GM21423 (cell line): Measurements from ENCODE around the gene TRIM52.

Experiments
- ATAC-seq: cut with Tn5 transposase; IDR thresholded peaks from one replicate; pipeline ENCODE4 v1.9.1; 2021; ENCODE audit warnings: mild to moderate bottlenecking, moderate library complexity; ENCODE audit not compliant: unreplicated experiment

TRIM52 gene

DNA sequence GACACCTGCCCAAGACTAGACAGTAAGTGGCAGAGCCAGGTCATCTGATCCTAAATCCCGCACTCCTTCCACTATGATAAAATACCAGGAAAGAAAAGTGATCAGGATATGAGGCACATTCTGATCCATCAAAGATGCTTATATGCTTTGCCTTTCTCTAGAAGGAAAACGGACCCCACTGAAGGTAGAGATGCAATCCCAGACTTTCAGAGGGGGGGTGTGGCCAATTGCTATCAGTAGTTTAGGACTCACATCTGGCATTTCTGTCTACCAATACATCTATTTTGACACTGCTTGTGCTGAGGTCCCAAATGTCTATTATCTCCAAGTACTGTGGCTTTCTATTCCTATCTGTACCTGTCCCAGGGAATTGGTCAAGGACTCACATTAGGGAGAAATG, 1.7 kb downstream of the TRIM52 start:
- ATAC-seq: no peak

DNA sequence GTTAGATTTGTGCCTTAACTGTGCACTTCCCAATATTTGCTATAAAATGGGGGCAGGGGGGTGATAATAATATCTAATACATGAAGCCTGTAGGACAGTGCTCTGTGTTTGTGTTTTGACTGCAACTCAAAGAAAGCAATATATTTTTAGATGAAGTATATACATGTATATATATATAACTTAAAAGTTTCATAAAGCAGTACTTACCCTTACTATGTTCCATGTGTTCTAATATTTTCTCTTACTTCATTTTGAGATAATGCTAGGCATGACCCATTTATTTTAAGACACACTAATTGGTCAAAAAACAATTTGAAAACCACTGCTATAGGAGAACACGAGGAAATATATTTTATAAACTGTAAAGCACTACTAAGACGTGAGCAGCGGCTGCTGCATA, 2.4 kb downstream of the TRIM52 start:
- ATAC-seq: no peak

DNA sequence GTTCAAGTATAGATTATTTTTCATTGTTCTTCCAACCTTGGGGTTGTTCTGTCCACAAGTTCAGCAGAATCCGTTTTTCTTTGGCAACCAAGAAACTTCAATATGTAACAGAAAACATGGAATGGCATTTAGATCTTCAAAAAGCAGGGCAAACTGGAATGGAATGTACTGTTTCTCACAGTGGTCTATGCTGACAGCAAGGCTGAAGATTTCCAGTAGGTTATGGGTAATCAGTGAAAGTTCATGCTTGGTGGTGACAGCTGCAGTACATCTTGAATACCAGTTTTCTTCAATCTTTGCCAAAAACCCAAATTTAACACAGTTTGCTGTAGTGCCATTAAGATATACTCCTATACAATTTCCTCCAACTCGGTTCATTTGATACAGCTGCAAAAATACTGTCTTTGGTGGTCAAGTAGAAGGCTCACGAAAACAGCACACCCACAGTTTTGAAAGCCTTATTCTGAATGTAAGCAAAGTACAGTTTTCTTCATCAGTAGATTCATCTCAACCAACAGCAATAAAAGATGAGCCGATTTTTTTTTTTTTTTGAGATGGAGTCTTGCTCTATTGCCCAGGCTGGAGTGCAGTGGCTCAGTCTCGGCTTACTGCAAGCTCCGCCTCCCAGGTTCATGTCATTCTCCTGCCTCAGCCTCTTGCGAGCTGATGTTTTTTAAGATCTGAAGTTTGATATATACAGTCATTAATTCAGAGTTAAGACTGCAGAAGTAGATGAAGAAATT, 4.9 kb downstream of the TRIM52 start:
- no peak for ATAC-seq

DNA sequence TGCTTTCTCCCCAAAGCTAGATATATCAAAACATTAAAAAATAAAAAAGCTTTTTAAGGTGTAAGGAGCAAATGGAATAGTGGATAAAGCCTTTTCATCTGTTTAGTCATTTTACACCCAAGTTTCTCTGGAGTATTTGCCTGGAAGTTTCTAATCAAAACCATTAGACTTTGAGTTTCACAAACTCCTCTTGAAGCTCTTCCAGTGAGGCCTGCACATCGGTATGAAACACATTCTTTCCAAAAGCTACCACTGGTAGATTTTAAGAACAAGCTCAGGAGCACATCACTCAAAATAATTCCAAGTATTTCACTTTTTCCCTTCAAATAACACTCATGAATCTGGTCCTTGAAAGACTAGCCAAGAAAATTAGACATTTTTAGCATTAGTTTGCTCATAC, 5.7 kb downstream of the TRIM52 start:
- ATAC-seq: no peak

DNA sequence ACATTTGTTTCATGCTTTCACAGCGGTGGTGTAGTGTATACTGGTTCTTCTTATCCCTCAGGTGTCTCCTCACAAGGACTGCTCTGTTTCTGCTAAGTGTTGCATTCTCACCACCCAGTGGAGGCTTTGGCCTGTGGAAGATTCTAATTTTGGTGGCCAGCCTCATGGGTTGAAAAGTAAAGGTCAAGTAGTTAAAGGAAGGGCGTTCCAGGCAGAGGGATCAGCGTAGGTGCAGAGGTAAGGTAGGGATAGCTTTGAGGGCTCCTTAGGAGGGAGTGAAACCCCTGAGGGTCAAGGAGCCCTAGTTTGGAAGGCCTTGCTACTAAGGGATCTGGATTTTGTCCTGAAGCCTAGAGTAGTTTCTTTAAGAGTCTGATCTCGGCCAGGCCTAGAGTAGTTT, 12.7 kb downstream of the TRIM52 start:
- ATAC-seq: no peak

DNA sequence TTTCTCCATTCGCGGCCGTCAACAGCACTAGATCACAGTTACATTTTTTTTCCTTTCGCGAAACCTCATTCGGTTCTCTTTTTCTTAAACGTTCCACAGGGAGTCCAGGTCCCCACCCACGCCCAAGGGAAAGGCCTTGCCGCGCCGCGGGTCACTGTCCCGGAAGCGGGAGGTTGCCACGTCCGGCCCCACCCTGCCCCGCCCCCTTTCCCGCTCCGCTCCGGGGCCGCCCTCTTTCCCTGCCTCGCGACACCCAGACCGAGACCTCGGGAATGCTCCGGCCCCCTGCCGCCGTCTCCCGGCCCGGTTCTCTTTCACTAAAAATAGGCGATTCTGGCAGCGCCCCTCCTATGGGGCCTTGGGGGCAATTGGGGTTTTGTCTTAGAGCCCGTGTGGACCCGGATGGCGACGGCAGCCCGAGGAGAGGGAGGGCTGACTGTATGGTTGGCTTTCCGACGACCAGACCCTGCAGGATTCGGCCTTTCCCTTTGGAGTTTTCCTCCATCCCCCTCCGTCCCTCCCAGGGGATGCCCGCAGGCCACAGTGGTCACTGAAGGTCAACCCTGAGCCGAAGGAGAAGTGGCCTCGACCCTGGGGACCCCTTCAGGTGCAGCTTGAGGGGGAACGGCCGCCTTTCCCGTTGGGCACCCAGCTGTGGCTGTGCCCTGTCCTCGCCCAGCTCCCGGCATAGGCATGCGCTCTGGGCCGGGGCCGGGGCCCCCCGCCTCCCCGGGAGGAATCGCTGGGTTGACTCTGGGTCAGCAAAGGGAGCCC, 14.5 kb downstream of the TRIM52 start:
- ATAC-seq: peak; percentile 51

DNA sequence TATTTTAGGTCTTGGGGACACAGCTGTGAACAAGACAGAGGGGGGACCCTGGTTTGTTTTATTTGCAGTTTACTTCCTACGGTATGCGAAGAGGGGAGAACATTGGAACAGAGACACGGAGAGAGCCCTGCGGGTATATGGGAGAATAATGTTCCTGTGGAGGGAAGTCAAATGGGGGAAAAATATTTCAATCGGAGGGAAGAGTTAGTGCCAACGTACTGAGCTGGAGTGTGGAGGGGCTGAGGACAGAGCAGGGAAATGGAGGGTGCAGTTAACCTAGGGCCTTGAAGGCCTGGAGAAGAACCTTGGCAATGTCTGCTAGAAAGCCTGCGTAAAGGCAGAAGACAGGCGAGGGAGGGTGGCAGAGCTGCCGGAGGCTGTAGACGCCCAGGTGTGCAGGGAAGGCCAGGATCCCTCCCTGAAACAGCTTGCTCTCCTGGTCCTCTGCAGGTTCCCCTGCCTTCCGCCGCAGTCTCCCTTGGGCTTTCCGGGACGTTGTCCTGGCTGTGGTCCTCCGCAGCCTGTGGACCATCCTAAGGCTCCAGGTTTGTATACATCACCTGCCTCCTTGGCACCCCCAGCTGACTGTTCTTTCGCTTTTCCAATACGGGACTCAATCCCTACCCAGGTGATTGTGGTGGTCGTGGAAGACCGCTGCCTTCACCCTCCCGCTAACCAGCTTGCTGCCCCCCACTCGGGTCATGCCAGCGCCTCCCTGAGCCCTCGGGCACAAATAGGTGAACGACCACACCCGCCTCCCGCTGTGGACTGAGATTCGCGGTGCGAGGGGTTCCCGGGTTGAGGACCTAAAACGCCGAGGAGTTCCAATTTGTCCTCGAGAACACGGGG, 15.3 kb downstream of the TRIM52 start:
- peak; percentile 0 for ATAC-seq

DNA sequence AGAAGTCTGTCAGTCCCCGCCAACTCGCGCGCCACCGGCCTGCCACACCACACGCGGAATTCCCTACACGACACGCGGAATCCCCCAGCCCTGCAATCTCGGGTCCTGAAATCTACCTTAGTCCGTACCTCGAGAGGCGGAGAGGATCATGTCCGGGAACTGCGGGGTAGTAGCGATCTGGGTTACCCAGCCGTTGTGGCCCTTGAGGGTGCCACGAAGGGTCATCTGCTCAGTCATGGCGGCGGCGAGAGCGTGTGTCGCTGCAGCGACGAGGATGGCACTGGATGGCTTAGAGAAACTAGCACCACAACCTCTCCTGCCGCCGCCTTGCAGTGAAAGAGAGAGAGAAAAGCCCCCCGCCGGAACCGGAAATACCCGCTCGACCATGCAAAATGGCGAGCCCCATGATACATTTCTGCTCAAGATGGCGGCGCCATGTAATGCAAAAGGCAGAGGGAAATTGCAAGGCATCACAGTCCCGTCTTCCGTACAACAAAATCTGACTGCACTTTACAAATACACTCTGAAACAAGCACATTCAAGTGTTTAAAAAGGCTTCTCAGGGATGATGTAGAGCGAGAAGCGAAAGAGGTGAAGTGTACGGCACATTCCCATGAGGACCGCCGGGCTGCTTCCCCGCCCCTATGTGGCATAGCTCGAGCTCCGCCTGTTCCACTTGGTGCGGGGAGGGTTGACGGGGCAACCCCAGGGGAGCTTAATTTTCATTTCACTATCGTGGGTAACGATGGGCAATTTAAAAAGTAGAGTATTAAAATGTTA, 17.2 kb downstream of the TRIM52 start, which contains the start of gene RACK1:
TSS of gene RACK1 (minus strand) at position 343 of the 780 bp plus-strand sequence. CDS start at position 237, 106 bp downstream.
- peak; percentile 68 for ATAC-seq

DNA sequence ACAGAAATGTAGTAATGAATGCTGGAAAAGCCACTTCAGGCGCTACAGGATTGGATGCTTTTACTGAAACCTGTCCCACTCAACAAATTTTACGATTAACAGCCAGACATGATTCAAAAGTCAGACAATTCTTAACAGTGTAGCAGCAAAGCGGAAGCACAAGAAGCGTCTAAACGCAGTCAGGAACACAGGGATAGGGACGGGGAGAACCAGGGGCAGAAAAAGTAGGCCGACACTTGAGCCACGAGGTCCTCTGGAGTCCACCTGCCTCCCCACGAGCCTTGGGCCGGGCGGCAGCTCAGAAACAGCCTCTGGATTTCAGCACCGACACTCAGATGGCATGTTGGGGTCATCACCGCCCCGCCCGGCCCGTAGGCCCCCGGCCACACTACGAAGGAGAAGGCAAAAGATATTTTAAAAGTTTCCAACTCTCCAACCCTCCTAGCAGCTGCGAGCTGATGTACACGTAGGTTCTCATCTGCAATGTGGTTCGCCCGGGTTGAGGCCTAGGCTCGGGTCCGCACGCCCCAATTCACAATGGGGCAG, 17.9 kb downstream of the TRIM52 start:
- ATAC-seq: no peak

DNA sequence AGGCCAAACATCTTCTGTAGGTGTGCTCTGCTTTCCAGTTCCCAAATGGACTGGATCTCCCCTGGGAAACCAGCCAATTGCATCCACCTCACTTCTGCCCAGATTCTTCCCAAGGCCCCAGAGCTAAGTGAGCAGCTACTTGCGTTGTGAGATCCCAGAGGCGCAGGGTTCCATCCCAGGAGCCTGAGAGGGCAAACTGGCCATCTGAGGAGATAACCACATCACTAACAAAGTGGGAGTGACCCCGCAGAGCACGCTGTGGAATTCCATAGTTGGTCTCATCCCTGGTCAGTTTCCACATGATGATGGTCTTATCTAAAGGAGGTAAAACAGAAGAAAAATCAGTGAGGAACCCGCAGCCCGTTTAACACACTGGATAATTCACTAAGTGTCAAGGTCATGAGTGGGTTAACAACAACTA, 18.9 kb downstream of the TRIM52 start:
- ATAC-seq: no peak

DNA sequence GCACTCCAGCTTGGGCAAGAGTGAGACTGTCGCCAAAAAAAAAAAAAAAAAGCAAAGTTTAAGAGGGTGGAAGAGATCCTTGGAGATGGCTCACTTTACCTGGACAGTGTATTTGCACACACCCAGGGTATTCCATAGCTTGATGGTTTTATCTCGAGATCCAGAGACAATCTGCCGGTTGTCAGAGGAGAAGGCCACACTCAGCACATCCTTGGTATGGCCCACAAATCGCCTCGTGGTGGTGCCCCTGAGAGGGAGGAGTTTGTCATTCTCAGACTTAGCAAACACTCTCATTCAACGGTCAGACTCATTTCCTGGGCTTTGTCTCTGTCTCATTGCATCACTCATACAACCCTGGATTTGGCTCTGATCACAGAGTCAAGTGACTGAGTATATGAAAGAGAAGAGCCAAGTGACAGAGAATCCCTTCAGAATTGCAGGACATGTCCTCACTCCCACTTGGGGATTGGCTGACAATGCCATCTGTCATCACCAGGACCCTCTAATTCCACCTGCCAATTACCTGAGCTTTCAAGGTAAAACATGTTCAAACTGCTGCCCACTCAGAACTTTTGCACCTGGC, 19.5 kb downstream of the TRIM52 start:
- ATAC-seq: no peak

DNA sequence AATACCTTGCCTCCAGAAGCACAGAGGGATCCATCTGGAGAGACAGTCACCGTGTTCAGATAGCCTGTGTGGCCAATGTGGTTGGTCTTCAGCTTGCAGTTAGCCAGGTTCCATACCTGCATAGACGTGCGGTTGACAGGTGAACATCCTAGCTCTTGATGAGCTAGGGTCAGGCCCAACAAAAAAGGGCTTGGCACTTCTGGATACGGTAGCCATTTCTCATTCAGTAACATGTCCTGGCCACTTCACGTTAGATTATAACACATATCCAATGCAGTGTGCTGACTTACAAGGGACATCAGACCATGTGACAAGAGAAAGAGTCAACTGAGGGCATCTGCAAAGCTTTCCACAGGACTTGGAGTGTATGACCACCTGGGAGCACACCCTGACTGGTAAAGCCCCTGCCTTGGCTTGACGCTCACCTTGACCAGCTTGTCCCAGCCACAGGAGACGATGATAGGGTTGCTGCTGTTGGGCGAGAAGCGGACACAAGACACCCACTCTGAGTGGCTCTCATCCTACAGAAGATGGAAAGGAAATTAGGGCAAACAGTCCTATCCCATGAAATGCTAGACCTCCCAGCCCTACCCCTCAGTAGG, 21.8 kb downstream of the TRIM52 start:
- ATAC-seq: no peak

DNA sequence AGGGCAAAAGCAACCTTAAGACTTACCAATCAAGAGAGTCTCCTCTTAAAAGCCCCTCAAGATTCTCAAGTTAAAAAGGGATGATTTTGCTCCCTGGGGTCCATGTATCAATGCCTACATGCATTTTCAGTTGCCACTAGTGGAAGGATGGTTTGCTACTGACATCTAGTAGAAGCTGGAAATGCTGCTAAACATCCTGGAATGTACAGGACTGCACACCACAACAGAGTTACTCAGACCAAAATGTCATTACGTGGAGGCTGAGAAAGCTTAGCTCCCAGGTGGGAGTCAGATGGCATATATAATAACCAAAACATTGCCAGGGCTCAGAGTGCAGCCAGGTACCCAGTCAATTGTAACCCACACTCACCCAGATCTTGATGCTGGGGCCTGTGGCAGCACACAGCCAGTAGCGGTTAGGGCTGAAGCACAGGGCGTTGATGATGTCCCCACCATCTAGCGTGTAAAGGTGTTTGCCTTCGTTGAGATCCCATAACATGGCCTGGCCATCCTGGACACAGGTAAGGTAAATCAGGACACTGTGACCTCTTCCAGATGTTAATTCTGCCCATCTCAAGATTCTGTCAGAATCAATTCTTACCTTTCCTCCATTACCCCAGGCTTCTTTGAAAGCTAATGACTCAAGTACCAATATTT, 23.1 kb downstream of the TRIM52 start:
- no peak for ATAC-seq

DNA sequence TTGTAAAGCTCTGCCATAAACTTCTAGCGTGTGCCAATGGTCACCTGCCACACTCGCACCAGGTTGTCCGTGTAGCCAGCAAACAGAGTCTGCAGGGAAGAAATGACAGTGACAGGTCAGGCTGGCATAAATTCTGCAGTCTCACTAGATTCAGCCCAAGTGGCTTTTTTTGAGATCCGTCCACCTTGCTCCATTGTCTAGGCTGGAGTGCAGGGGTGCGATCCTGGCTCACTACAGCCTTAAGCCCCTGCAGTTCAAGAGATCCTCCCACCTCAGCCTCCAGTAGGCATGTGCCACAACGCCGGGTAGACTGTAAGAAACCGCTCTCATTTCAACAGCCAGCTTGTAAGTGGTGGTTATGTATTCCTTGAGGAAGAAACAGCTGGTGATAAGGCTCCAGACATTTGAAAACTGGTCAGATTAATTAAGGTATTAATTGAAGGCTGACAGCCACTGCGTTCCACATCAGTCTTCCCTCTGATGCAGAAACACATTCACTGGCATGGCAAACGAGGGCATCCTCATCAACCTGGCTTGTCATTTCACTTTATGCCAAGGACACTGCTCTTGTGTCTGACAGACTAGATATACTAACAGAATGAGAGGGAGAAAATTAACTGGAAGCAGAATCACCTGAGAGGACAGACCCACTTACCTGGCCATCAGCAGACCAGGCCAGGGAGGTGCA, 23.8 kb downstream of the TRIM52 start:
- ATAC-seq: no peak

DNA sequence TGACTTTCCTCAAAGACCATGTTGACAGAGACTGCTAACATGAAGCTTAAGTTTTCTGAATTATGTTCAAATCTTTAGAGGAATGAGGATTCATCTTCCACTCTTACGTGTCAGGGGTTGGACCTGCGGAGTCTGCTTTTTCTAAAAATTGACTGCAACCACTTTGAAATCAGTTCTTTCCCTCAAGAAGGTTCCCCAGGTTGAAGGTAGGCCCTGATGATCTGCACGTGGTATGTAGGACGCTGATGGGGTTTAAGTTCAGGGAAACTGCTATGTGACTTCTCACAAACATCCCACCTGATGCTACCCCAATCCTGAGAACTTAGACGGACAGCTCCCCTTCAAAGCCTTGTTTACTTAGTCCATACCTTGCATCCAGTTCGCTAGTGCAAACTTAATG, 24.5 kb downstream of the TRIM52 start:
- ATAC-seq: no peak

DNA sequence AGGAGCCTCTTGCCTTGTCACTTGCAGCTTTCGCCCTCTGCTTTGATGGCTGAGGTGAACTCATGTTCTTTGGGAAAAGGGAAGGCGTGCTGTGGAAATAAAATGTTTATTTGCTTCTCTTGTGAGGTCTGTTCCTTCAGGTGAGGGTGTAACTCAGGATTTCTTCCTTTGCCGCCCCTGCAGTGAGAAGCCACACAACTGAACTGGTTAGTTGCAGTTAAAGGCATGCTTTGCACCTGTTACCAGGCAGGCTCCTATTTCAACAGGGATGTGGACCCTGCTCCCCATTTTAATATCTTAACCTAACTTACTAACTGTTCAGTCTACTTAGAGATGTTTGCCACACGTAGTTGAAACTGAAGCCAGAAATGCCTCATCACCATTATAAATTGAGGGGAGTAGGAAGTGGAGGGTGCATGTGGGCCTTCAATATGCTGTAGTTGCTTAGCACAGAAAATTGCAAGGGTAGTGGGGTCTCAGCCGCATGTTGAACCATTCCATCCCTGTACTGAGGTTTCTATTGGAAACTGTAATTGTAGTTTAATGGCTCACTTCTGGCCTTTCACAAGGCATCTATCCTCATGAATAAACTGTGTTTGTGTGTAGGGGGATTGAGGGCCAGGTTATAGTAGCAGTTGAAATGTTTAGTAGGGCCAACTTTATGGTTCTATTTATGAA, 25.1 kb downstream of the TRIM52 start:
- no peak for ATAC-seq

DNA sequence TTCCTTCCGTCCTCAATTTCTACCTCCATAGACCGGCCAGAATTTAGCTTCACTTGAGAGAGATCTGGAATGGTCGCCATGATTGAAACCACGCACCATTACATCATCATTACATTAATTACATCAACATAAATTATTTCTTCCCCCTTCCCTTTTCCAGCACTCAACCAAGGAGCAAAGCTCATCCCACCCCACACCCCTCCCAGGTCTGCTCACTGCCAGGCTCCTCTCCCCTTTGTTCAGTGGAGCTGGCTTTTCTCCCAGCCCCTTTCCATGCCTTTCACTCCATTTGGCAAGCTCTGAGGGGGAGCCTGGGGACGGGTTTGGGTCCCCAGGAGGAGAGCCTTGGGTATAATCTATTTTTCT, 25.6 kb downstream of the TRIM52 start:
- no peak for ATAC-seq
